NCI-H510A treated with DMSO at 0.1 percent for 48 hours (cell line): ENCODE data around the gene CTF1.
"Not testable (repeated sequence)": the region's sequence is repeated elsewhere in the genome, so short reads cannot be mapped to it uniquely, and the experiment has no call there.

Experiments used
- DNase-seq: peaks from one replicate; lab custom pipeline; 2025; lab: John Stamatoyannopoulos, UW

Gene CTF1

GRCh38 chr16:30931068-30931650, 34.7 kb downstream of the CTF1 start:
- DNase-seq, result no peak

- DNase-seq, result peak; percentile 21
Observed at GRCh38 chr16:30934827-30935557, 38.6 kb downstream of the CTF1 start.

- no peak for DNase-seq
Observed at GRCh38 chr16:30937692-30938091, 41.3 kb downstream of the CTF1 start.

DNA sequence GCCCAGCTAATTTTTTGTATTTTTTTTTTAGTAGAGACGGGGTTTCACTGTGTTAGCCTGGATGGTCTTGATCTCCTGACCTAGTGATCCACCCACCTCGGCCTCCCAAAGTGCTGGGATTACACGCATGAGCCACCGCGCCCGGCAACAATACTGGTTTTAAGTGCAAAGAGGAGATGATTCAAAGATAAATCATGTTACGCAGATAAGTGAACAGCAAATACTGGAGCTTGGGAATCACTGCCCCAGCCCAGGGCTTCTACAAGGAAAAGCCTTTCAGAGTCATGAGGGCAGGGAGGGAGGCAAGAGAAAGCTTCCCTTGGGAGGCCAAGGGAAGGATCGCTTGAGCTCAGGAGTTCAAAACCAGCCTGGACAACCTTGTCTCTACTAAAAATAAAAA, 43.2 kb downstream of the CTF1 start:
- DNase-seq, result not testable (repeated sequence)

GRCh38 chr16:30941600-30942425, 45.4 kb downstream of the CTF1 start:
- DNase-seq, result peak; percentile 74

- DNase-seq, result no peak
Observed at GRCh38 chr16:30942426-30942806, 46.0 kb downstream of the CTF1 start.

DNA sequence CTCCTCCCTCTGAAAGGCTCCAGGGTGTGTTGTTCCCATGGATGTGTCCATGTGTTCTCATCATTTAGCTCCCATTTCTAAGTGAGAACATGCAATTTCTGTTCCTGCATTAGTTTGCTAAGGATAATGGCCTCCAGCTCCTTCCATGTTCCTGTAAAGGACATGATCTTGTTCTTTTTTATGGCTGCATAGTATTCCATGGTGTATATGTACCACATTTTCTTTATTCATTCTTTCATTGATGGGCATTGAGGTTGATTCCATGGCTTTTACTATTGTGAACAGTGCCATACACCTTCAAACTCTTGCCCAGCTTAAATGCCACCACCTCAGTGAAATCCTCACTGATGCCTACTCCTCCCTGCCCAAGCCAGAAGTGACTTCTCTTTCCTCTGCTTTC, 47.9 kb downstream of the CTF1 start:
- no peak for DNase-seq

- DNase-seq, result no peak
Observed at GRCh38 chr16:30946671-30947540, 50.5 kb downstream of the CTF1 start.

- DNase-seq, result no peak
Observed at GRCh38 chr16:30947541-30947858, 51.1 kb downstream of the CTF1 start.

DNA sequence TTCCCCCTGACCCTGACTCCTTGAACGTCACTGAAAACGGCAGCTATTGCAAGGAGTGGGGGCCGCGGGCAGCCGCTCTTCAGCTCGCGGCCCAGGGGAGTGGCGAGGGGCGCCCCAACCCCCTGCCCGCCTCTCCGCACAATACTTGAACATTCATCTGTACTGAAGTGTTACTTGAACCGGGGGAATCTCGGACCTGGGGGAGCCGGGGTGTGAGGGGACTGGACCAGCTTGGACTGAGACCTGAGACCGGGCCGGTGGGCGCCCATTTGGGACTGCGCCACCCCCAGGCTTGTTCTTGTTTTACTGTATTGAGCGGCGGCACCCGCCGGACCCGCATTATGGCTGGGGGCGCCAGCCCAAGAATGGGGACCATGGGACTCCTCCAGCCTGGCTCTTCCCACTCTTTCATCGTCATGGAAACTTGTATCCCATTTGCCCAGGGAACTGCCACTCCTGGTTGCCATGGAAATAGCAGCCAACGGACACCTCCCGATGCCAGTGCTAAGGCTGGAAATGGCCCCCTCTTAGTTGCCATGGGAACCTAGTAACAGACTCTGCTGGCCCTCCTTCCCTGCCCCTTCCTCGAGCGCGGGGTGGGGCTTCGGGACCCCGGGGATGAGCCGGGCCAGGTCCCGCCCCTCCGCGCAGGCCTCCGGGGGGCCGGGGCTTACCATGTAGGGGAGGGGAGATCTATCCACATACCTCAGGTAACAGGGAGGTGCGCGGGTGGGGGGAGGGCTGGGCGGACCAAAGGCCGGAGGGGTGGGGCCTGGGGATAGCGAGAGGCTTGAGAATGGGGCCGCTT, 51.6 kb downstream of the CTF1 start:
- DNase-seq, result no peak

- DNase-seq, result peak; percentile 29
Observed at GRCh38 chr16:30948667-30949649, 52.5 kb downstream of the CTF1 start, which contains the start of gene ORAI3. Gene ORAI3, plus strand, starts transcription at chr16:30949068. Its CDS starts 222 bp downstream, at chr16:30949290.

DNA sequence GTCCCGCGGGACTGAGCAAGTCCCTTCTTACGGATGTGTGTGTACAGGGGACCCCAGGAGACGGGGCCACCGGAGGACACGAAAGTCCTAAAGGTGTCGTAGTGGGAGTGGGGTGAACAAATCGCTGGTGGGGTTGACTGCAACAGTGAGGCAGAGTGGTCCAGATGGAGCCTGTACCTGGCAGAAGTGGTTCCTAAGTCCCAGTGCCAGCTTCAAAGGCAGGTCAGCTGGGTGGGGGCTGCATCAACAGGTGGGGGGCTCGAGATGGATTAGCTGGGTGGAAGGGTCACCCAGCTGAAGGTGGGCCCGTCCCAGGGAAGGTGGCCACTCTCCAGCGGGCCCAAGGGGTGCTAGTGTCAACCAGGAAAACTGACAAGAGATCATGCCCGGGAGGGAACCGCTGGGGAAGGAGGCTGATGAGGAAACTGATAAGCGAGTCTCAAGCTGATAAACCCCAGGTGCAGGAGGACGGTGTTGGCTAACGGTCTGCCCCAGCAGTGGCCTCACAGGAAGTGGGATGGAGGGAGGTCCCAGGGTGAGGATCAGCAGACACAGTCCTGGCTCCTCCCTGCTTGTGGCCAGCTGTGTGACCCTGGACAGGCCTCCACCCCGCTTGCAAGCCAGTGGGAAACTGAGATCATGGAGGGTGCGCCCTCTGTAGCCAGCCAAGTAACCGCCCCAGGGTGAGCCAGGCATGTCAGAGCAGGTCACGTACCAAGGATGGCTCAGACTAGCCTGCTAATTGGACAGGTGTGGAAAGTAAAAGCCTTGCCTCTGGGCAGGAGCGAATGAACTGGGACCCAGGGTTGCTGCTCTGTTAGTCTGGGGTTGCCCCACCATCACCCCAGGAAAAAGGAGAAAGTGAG, 53.5 kb downstream of the CTF1 start:
- peak; percentile 51 for DNase-seq

GRCh38 chr16:30950516-30951065, 54.2 kb downstream of the CTF1 start:
- no peak for DNase-seq

- no peak for DNase-seq
Observed at GRCh38 chr16:30951193-30951592, 54.8 kb downstream of the CTF1 start.

DNA sequence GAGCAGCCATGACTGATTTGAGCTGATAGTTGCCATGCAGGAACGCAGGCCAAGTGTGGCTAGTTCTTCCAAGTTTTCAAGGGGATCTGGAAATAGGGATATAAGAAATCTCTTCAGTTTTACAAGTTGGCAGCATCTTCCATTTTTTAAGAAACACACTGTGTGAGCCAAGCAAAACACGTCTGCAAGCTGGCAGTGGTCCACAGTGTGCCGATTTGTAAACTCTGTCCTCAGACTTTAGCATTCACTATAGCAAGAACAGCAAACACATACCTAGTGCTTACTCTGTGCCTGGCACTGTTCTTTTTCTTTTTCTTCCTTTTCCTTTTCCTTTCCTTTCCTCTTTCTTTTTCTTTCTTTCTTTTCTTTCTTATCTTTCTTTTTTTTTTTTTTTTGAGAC, 55.3 kb downstream of the CTF1 start:
- no peak for DNase-seq

DNA sequence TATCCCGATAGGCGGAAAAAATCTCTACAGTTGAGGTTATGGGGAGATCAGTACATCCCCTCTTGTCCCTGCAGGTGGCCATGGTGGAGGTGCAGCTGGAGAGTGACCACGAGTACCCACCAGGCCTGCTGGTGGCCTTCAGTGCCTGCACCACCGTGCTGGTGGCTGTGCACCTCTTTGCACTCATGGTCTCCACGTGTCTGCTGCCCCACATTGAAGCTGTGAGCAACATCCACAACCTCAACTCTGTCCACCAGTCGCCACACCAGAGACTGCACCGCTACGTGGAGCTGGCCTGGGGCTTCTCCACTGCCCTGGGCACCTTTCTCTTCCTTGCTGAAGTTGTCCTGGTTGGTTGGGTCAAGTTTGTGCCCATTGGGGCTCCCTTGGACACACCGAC, 56.7 kb downstream of the CTF1 start:
- DNase-seq, result no peak
